ENCODE data around the gene CBFA2T3.

CBFA2T3 gene

DNA sequence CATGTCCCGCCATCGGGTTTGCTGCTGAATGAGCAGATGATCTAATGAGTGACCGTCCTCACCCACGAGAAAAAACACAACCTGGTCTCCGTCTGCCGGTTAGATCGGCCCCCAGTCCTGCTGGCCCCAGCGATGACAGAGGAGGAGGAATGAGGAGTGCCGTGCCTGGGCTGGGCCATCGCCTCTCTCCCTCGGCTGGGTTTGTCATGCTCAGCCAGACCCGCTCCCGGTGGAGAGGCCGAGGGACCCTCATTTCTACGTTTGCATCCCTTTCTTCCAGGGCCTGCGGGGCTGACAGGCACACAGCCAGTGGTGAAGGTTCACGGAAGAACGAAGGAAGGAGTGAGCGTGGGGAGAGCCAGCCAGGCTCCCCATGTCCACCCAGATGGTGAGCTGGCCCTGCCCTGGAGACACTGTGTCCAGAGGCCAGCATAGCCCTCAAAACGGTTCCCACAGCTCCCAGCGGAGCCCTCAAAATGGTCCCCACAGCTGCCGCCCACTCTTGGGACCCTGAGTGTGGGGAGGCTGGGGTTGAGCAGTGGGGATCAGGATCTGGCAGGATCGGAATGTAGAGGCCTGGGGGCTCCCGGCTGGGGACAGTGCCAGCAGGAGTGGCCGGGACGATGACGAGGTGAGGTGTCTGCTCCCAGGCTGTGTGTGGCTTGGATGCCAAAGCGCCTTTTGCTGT is 23.9 kb downstream of the CBFA2T3 start:
- no peak for ATAC-seq
- Mint-ChIP-seq H3K27me3 (no peaks in the 10 kb centered on the region), H3K4me3 (no peak overlapping the region), H3K9me3 (no peaks in the 10 kb centered on the region), H3K27ac (peak overlapping the region; percentile 30), H3K4me1 (peaks cover 51% of the 10 kb centered on the region), H3K36me3 (peaks cover 61% of the 10 kb centered on the region)

DNA sequence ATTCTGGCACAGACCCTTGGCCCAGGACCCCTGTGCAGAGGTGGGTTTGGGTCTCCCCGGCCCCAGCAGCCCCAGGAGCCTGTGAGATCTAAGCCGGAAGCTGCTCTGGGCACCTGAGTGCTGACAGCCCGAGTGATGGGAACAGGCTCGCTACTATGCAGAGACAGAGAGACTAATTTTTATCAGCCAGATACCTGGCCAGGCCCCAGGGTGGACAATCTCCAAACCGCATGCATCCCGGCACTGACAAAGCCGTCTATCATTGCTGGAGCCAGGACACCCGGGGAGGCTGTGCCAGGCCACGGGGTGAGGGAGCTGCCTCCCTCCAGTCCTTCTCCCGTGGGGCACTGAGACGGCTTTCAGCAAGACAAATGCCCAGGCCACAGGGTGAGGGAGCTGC is 25.0 kb downstream of the CBFA2T3 start:
- Mint-ChIP-seq H3K36me3 (peaks cover 59% of the 10 kb centered on the region), H3K4me3 (no peak overlapping the region), H3K27ac (peak overlapping the region; percentile 30), H3K27me3 (no peaks in the 10 kb centered on the region), H3K9me3 (no peaks in the 10 kb centered on the region), H3K4me1 (peaks cover 40% of the 10 kb centered on the region)
- ATAC-seq = no peak

DNA sequence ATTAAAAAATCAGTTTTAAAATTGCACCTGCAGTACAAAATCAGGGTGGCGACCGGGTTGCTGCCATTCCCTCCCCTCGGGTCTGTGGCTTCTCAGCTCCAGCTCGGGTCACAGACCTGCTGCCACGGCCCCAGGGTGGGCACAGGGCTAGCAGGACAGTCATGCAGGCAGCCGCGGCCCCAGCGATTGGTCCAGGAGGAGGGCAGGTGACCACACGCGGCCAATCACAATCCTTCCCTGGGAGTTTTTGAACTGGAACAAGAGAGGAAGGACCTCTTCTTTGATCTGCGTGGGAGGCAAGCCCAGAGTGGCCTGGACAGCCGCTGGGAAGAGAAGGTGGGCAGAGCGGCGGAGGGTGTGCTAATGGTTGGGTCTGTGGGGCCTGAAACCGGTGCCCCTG is 25.5 kb downstream of the CBFA2T3 start:
- Mint-ChIP-seq H3K27ac (no peak overlapping the region), H3K27me3 (no peaks in the 10 kb centered on the region), H3K4me3 (no peak overlapping the region), H3K9me3 (no peaks in the 10 kb centered on the region), H3K4me1 (peaks cover 41% of the 10 kb centered on the region), H3K36me3 (peaks cover 58% of the 10 kb centered on the region)
- ATAC-seq = no peak

DNA sequence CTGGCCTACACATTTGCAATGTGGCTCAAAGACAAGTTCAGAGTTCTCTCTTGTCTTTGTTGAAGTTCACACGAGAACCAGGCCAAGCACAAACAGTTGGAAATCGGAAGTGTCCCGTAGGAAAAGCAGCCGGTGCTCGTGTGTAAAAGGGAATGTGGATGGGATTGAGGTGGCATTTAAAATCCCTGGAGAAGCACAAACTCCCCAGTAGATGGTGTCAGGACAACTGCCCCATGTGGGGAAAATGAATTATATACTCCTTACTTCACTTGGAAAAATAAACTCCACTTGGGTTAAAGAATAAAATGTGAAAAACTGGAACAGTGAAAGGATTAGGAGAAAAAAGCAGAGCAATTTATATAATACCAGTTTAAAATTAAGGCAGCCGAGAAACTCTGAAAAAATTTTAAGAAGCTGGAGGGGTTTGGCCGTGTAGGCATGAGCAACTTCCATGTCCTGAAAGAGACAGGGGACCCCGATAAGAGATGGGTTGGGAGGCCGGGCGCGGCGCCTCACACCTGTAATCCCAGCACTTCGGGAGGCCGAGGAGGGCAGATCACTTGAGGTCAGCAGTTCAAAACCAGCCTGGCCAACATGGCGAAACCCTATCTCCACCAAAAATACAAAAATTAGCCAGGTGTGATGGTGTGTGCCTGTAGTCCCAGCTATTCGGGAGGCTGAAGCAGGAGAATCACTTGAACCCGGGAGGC is 28.1 kb downstream of the CBFA2T3 start:
- no peak overlapping the region for H3K4me3 Mint-ChIP-seq
- H3K27ac Mint-ChIP-seq = peak overlapping the region; percentile 25
- H3K9me3 Mint-ChIP-seq = no peaks in the 10 kb centered on the region
- no peaks in the 10 kb centered on the region for H3K27me3 Mint-ChIP-seq
- peaks cover 59% of the 10 kb centered on the region for H3K4me1 Mint-ChIP-seq
- H3K36me3 Mint-ChIP-seq = peaks cover 58% of the 10 kb centered on the region
- no peak for ATAC-seq

DNA sequence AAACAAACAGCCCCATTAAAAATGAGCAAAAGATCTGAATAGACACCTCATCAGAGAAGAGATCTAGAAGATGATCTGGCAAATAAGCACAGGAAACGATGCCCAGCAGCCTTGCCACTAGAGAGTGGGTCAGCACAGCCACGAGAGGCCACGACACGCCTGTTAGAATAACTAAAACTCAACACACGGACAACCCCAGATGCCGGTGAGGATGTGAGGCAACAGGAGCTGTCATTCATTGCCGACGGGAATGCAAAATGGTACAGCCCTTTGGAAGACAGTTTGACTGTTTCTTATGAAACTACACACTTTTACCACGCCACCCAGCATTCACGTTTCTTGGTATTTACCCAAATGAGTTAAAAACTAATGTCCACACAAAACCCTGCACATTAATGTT is 31.5 kb downstream of the CBFA2T3 start:
- no peak for ATAC-seq
- Mint-ChIP-seq H3K27ac (no peak overlapping the region), H3K4me3 (no peak overlapping the region), H3K9me3 (no peaks in the 10 kb centered on the region), H3K36me3 (peaks cover 30% of the 10 kb centered on the region), H3K27me3 (no peaks in the 10 kb centered on the region), H3K4me1 (peaks cover 59% of the 10 kb centered on the region)

DNA sequence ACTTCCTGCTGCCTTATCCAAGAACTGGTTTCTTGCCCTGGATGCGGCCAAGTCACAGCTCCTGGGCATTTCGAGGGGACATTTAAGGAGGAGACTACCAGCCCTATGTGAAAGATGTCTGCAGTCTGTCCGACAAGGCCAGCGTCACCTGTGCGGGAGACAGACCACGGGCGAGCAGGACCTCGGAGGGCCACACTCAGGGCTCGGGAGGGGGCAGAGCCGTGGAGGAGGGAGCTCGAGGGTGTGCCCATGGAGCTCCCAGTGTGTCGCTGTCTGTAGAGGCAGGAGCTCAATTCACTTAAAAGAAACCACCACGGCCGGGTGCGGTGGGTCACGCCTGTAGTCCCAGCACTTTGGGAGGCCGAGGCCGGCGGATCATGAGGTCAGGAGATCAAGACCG is 33.3 kb downstream of the CBFA2T3 start:
- no peak for ATAC-seq
- peaks cover 16% of the 10 kb centered on the region for H3K36me3 Mint-ChIP-seq
- H3K27me3 Mint-ChIP-seq = no peaks in the 10 kb centered on the region
- H3K9me3 Mint-ChIP-seq = no peaks in the 10 kb centered on the region
- H3K27ac Mint-ChIP-seq = no peak overlapping the region
- H3K4me3 Mint-ChIP-seq = no peak overlapping the region
- H3K4me1 Mint-ChIP-seq = peaks cover 56% of the 10 kb centered on the region

DNA sequence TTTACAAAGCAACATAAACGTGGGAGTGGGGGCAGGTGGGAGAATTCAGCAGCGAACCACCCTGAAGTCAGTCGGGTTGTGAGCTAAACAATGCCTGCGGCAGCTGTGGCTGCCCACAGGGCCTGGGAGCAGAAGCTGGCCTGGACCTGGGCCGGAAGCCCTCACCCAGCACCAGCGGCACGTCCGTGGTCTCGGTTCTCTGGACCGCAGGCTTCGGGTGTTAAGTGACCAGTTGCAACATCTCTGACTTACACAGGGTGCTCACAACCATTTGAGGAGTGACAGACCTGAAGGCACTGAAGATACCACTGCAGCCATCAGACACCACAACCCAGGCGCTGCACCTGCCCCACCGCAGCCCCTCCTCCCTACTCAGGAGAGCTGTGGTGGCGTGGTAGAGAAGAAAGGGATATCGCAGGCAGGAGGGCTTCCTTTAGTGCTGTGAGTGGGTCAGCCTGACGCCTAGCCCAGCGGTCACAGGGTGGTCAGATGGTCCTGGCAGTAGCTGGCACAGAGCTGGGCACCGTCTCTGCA is 33.8 kb downstream of the CBFA2T3 start:
- Mint-ChIP-seq H3K4me1 (peaks cover 57% of the 10 kb centered on the region), H3K4me3 (no peak overlapping the region), H3K27ac (no peak overlapping the region), H3K36me3 (peaks cover 10% of the 10 kb centered on the region), H3K9me3 (no peaks in the 10 kb centered on the region), H3K27me3 (no peaks in the 10 kb centered on the region)
- ATAC-seq = no peak

DNA sequence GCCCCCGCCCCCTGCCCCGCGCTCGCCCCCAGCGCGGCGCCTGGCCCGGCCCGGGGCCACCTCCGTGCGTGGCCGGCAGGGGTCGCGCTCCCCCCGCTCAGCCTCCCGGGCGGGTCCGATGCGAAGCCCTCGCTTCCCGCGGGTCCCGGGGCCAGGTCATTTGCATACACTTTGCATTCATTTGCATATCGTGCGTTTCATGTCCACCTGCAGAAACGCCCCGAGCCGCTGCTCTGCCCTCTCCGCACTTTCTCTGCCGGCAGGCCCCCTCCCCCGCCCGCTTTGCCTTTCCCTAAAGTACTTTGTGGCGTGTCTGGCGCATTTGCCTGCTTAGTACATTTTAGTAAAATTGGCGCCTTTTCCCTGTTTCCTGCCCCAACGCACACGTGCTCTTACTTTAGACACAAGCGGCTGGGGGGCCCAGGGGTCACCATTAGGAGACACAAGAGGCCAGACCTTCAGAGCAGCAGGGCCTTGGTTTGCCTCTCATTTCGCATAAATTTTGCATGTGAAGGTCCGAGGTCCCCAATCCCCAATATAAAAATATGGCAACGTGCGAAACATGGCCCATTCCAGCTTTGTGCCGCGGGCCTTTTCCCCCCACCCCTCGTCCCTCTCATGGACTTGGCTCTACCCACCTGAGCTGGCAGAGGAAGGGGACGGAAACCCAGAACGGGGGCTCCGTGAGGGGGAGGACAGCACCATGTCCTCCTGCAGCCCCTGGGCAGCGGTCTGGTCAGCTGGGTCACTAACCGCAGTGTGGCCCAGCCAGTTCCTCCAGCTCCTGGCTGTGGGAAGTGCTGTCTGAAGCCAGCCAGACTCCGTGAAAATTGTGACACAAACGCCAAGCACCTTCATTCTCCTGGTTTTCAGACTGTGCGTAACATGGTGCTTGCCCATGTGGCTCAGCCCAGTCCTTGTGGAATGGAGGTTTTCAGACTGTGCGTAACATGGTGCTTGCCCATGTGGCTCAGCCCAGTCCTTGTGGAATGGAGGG is 34.8 kb downstream of the CBFA2T3 start:
- Mint-ChIP-seq H3K27ac (no peak overlapping the region), H3K36me3 (peaks cover under 1% of the 10 kb centered on the region), H3K9me3 (no peaks in the 10 kb centered on the region), H3K4me3 (peak overlapping the region; percentile 76), H3K27me3 (no peaks in the 10 kb centered on the region), H3K4me1 (peaks cover 67% of the 10 kb centered on the region)
- ATAC-seq = peak; percentile 81

DNA sequence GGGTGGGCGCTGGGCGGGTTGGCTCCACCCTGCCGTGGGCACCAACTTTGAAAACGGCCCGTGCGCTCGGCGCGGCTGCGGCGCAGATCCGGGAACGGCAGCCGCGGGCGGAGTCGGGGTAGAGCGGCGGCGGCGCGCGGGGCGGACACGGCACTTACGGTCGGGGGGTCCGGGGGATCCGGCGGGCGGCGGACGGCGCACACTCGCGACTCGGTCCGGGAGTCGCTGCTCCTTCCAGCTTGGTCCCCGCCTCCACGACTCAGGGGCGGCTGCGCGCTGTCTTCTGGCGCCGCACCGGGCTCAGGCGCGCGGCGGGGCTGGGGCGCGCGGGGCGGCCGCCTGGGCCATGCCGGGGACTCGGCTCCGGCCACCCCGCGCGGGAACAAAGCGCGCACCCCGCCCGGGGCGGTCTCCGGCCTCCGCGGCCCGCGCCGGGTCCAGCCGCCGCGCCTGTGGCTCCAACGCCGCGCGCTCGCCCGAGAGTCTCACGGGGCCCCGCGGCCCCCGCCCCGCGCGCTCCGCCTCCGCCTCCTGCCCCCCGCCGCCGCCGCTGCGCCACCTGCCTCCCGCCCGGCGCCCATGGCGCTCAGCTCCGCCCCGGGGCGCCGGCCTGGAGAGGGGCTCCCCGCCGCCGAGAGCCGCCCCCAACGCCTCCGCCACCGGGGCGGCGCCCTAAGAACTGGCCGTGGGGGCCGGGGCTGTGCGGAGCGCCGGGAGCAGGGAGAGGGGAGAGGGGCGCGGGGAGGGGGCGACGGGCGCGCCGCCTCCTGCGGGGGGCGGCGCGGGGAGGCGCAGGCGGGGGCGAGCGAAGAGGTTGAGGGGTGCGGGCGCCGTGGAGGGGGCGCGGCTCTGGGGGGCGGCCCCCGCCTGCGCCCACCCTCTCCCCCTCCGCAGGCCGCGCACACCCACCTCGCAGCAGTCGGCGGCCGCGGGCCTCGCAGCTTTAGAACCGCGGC is 35.9 kb downstream of the CBFA2T3 start:
- no peaks in the 10 kb centered on the region for H3K9me3 Mint-ChIP-seq
- H3K4me3 Mint-ChIP-seq = peak overlapping the region; percentile 82
- H3K27me3 Mint-ChIP-seq = no peaks in the 10 kb centered on the region
- H3K4me1 Mint-ChIP-seq = peaks cover 70% of the 10 kb centered on the region
- ATAC-seq = peak; percentile 66
- no peak overlapping the region for H3K27ac Mint-ChIP-seq
- no peaks in the 10 kb centered on the region for H3K36me3 Mint-ChIP-seq

DNA sequence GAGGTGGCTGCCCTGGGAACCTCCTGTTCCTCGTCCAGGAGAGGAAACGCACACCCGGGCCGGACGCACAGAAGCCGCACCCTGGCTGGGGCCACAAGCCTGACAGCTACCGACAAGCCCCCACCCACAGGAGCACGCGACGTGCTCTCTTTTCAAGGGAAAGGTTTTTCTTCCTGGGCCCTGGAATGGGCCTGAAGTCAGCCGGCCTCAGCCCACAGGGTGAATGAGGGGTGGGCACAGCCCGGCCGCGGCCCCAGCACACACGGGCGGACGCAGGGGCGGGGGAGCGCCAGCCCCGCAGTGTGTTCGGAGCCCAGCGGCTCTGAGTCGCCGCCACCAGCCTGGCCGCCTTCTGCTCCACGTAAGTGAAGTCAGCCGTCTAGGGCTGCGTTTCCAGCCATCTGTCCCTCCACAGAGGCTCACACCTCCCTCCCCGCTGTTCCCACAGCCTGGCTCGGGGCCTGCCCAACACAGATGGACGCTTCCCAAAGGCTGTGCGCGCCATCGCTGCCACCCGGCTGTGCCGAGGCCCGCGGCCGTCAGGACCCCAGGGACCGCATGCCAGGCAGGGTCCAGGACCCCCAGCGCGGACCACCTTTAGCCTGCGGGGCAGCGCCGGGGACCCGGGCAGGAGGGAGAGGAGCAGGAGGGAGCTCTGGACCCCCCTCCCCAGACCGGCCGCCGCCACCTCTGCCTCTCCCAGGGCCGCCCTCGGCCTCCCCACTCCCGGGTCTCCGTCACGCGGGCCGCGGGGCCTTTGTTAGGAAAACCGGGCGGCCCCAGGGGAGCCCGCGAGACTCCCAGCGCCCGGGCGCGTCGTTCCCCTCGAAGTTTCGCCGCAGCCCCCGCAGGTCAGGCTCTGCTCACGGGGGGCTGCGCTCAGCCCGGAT is 36.8 kb downstream of the CBFA2T3 start:
- peak overlapping the region; percentile 86 for H3K27ac Mint-ChIP-seq
- ATAC-seq = peak; percentile 34
- H3K36me3 Mint-ChIP-seq = no peaks in the 10 kb centered on the region
- no peaks in the 10 kb centered on the region for H3K27me3 Mint-ChIP-seq
- H3K9me3 Mint-ChIP-seq = no peaks in the 10 kb centered on the region
- H3K4me1 Mint-ChIP-seq = peaks cover 65% of the 10 kb centered on the region
- H3K4me3 Mint-ChIP-seq = peak overlapping the region; percentile 82

DNA sequence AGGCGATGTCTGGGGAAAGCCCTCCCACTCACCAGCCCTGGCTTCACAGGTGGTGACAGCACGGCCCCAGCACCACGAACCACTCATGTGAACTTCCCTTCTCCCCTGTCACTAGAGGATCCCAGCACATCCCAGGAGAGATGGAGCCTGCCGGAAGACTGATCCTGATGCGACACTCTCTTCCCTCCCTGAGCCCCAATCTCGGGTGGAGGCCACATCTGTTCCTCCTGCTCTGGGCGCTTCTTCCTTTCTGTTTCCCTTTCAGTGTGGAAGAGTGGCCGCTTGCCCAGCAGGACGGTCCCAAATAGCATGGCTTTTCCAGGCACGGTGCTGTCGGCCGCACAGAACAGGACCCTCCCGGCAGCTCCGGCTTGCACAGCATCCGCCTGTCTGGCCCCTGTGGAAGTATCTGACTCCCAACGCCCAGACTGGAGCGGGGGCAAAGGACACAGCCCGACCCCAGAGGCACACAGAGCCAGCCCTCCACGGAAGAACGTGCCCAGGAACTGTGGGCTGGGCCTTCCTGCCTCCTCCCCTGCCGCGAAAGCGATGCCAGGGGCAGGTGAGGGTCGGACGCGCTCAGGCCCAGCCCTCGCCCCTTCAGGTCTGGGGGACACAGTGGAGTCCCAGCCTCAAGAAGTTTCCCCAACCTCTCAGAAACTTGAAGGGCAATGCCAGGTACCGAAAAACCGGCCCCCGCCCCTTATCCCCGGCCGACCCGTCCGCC is 37.6 kb downstream of the CBFA2T3 start:
- H3K27ac Mint-ChIP-seq = peak overlapping the region; percentile 86
- H3K4me1 Mint-ChIP-seq = peaks cover 67% of the 10 kb centered on the region

DNA sequence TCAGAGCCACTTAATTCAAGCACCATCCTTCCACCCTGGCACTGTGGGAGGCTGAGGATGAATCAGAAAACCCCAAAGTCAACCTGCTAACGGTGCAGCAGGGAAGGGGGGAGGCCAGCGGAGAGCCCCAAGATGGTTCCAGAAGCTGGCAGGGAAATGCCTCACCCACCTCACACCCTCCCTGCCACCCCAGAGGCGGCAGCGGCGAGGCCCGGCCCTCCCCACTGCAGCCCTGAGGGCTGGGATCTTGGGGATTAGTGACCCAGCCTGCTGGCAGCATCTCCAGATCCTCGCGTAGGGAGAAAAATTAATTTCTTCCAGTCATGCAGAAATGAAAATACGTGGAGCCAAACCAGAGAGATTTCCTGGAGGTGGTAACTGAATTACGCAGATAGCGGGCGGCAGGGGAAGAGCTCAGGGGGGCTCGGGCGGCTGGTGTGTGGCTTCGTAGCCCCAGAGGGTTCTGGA is 38.2 kb downstream of the CBFA2T3 start:
- no peaks in the 10 kb centered on the region for H3K27me3 Mint-ChIP-seq
- H3K9me3 Mint-ChIP-seq = no peaks in the 10 kb centered on the region
- no peaks in the 10 kb centered on the region for H3K36me3 Mint-ChIP-seq
- H3K4me3 Mint-ChIP-seq = peak overlapping the region; percentile 82
- peaks cover 69% of the 10 kb centered on the region for H3K4me1 Mint-ChIP-seq
- H3K27ac Mint-ChIP-seq = peak overlapping the region; percentile 86
- no peak for ATAC-seq

More for the DNA sequence above, 37.6 kb downstream of the CBFA2T3 start:
- H3K27me3 Mint-ChIP-seq = no peaks in the 10 kb centered on the region
- no peak for ATAC-seq
- peak overlapping the region; percentile 82 for H3K4me3 Mint-ChIP-seq
- no peaks in the 10 kb centered on the region for H3K9me3 Mint-ChIP-seq
- H3K36me3 Mint-ChIP-seq = no peaks in the 10 kb centered on the region

Measured in stimulated activated memory B cell treated with anti-CD40 and anti-IgM and Interleukin-4, amounts not matched to agents 10 μg/mL and 1 μg/mL and 100 μg/mL, for 72 hours (primary cell).